GM19395 (cell line): ENCODE data around the gene MAU2.
A peak's percentile ranks its signal among the peaks of the same experiment; 100 is the strongest.
"Not testable (repeated sequence)": the region's sequence is repeated elsewhere in the genome, so short reads cannot be mapped to it uniquely, and the experiment has no call there.

ENCODE experiments used
- ATAC-seq: cut with Tn5 transposase; IDR thresholded peaks from one replicate; pipeline ENCODE4 v1.9.1; 2021; ENCODE audit warnings: mild to moderate bottlenecking, moderate library complexity; ENCODE audit not compliant: unreplicated experiment

Gene MAU2

GRCh38 chr19:19343762-19344161, 23.1 kb downstream of the MAU2 start:
- no peak for ATAC-seq

DNA sequence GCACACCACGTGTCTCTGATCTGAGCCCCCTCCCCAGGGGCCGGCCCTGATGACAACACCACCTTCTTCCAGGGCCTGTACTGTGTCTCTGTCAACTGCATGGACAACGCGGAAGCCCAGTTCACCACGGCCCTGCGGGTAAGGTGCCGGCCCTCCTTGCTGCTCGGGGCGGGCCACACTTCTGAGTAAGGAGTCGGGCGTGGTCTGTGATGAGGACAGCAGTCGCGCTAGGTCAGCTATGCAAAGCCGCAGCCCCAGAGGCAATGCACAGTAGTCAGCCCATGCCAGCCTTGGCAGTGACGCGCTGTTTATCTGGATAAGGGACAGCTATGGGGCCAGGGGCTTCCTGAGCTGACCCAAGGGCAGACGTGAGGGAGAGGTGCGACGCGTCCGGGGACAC, 24.6 kb downstream of the MAU2 start:
- no peak for ATAC-seq

- no peak for ATAC-seq
Observed at GRCh38 chr19:19345970-19346369, 25.3 kb downstream of the MAU2 start.

DNA sequence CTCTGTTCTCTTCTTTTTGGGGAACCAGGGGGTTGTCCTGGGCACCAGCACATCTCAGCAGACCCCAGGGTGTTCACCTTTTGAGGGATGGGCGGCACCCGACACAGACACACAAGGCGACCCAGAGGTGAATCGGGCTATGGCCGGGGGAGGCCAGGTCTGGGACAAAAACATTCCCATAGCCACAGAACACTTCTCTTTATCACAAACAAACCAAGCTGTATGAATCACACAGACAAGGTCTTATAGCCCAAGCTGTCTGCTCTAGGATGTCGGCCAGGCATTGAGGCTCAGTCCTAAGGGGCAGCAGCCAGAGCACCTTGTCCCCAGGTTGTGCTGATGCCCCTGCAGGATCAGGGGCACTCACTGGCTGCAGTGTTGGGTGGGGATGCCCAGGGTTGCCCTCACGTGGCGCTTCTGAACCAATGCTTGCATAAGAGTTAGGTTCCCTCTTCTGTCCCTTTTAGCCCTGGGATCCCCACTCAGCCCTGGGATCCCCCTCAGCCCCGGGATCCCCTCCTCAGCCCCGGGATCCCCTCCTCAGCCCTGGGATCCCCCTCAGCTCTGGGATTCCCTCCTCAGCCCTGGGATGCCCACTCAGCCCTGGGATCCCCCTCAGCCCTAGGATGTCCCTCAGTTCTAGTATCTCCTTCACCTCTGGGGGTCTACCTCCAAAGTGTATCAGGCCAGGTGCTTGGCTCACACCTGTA, 26.9 kb downstream of the MAU2 start:
- no peak for ATAC-seq

DNA sequence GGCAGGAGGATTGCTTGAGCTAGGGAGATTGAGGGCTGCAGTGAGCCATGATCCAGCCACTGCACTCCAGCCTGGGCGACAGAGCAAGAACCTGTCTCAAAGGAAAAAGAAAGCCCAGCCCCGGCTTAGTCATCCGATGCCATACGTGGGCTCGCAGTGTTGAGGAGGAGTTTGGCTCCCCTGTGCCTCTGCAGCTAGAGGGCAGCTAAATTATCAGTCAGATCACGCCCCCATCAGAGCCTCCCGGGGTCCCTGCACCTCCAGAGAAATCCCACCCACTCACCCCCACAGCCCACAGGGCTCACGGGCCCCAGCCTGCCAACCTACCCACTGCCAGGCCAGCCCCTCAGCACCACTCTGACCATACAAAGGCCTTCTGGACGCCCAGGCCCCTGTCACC, 27.6 kb downstream of the MAU2 start:
- ATAC-seq = no peak

DNA sequence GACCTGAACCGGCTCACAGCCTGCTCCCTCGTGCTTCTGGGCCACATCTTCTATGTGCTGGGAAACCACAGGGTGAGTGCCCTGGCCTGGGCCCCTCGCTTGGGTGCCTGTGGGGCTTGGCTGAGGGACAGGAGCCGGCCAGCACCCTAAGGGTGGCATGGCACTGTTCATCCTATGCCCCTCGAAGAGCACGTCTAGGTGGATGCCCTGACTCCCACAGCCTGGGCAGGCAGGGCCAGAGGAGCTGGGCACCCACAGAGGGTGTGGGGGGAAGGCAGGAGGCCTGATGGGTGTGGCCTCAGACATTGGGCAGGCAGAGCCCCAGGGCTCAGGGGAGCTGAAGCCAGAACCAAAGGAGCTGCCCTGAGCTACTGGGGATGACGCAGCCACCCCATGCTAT, 28.7 kb downstream of the MAU2 start:
- ATAC-seq = no peak

DNA sequence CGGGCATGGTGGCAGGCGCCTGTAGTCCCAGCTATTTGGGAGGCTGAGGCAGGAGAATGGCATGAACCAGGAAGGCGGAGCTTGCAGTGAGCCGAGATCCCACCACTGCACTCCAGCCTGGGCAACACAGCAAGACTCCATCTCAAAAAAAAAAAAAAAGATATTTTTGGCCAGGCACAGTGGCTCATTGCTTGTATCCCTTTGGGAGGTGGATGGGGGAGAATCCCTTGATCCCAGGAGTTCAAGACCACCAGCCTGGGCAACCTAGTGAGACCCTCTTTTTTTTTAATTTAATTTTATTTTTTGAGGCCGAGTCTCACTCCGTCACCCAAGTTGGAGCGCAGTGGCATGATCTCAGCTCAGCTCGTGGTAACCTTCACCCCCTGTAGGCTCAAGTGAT, 30.1 kb downstream of the MAU2 start:
- not testable (repeated sequence) for ATAC-seq

DNA sequence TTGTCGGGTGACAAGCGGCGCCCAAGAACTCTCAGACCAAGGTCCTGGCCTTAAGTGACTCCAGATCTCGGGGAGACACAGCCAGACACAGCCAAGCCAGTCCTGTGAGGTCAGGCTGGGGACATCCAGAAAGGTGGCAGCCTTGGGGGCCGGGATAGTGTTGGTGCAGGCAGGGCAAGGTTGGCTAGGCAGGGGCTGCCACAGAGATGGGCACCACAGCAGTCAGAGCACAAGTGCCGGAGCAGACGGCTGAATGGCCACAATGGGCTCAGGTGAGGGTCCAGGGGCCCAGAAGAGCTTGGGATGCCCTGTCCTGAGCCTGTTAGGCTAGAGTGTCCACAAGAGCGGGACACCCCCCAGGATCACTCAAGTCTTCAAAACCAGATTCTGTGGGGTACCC, 32.2 kb downstream of the MAU2 start:
- no peak for ATAC-seq

DNA sequence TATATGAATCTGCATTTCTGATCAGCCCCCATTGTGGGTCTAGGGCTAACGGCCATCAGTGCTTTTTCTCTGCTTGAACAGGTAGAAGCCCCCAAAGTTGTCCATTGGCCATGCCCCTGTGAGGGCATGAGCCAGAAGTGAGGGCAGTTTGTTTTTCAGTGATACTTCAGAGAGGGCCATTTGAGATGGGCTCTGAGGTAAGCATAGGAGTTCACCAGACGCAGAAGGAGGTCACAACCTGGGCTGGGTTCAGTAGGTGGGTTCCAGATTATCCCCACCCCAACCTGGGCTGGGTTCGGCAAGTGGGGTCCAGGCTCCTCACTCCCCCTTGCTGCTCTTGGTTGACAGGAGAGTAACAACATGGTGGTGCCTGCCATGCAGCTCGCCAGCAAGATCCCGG, 33.4 kb downstream of the MAU2 start:
- no peak for ATAC-seq

GRCh38 chr19:19354932-19355331, 34.3 kb downstream of the MAU2 start:
- no peak for ATAC-seq

DNA sequence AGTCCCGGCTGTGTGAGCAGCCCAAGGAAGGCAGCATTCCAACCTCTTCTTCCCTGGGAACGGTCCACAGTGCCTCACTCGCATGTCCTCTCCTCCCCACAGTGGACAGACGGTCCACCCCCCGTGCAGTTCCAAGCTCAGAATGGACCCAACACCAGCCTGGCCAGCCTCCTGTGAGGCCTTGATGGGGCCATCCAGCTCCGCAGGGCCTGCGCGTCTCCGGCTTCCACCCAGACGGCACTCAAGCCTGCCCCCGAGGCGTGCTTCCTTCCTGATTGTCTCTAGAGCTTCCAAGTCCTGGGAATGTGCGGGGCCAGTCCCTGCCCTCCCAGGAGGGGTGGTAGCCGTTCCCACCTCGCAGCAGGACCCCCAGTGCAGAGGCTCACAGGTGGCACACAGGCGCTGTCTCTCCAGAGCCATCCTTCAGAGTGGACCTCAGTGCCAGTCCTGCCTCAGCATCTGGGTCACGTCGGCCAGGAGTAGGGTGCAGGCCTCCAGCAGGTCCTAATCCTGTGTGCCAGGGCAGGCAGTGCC, 35.0 kb downstream of the MAU2 start:
- ATAC-seq = no peak

GRCh38 chr19:19356500-19356899, 35.9 kb downstream of the MAU2 start:
- ATAC-seq = no peak

DNA sequence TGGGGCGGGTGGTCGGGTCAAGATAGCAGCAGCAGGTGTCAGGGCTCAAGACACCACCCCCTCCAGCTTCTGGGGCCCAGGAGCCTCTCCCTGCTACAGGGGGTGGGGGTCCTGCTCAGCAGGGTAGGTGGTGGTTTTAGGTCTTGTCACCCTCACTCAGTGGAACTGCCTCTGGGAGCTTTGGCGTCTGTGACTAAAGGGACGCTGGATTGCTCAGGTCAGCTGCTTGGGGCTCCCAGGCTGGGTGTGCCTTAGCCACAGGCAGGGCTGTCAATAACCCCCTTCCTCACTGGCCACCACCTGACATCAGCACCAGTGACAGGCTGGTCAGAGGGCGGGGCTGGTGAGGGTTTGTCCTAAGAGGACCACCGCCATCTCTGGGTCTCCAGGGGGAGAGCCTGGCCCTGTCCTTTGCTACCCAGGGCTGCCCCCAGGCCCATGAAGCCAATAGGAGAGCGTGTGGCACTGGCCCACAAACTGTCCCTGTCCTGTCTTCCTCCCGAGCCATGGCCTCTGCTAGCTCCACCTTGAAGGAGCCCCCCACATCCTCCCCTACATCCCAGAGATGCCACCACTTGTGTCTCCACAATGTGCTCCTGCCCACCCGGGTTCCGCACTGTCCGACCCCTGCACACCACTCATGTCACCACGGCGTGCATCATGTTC, 36.4 kb downstream of the MAU2 start:
- no peak for ATAC-seq

DNA sequence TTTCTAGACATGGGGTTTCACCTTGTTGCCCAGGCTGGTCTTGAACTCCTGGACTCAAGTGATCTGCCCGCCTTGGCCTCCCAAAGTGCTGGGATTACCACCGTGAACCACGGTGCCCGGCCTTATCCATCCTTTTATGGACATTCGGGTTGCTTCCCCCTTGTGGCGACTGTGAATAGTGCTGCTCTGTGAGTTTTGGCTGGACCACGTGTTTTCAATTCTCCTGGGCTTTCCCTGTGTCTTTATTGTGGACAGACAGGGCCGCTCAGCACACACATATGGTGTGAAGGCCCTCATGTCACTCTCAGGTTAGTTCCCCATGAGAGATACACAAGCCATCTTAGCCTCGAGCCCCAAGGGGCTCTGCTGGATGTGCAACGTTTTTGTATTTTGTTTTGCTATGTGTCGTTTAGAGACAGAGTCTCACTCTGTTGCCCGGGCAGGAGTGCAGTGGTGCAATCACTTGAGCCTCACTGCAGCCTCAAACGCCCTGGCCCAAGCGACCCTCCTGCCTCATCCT, 40.5 kb downstream of the MAU2 start:
- peak; percentile 71 for ATAC-seq

GRCh38 chr19:19362075-19362474, 41.4 kb downstream of the MAU2 start:
- no peak for ATAC-seq

DNA sequence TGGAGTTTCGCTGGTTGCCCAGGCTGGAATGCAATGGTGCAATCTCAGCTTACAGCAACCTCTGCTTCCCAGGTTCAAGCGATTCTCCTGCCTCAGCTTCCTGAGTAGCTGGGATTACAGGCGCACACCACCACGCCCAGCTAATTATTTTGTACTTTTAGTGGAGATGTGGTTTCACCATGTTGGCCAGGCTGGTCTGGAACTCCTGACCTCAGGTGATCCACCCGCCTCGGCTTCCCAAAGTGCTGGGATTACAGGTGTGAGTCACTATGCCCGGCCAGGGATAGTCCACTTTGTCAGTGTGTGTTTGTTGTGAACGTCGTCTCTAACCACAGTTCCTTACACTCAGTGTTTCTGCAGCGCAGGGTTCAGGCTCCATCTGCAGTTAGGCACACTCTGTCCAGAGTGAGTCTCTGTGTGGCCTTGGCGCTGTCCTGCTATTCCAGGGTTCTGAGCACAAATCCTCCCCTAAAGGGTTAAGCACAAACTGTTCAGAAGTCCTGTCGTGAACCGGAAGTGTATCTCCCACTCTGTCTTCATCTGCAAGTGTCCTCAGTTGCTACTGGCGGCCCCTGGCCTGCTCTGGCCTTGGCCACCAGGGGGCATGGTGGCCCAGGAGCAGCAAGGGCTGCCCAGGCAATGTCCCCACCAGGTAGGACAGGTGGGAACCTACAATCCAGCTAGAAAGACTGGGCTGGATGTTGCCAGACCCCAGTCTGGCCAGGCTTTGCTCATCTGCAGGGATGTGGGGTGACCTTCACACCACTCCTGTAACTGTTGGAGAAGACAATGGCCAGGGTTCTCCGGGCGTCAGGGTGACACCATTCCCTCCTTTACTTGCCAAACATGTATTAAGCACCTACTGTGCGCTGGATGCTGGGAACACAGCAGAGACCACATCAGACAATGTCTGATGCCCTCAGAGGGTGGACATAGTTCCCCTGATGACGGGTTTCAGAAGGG, 46.1 kb downstream of the MAU2 start:
- no peak for ATAC-seq

GRCh38 chr19:19368087-19368486, 47.5 kb downstream of the MAU2 start:
- no peak for ATAC-seq

DNA sequence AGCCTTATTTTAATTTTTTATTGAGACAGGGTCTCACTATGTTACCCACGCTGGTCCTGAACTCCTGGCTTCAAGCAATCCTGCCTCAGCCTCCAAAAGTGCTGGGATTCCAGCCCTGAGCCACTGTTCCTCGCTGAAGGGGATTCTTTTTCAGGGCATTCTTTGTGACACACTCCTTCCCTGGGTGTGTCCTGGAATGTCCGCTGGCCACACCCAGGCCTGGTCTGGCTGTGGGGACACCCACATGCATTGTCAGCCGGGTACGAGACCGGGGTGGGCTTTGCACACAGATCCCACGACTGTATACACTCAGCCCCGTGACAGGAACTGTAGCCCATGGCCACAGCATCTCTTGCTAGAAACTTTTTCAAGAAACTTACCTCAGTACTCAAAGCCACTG, 50.4 kb downstream of the MAU2 start:
- ATAC-seq = no peak

DNA sequence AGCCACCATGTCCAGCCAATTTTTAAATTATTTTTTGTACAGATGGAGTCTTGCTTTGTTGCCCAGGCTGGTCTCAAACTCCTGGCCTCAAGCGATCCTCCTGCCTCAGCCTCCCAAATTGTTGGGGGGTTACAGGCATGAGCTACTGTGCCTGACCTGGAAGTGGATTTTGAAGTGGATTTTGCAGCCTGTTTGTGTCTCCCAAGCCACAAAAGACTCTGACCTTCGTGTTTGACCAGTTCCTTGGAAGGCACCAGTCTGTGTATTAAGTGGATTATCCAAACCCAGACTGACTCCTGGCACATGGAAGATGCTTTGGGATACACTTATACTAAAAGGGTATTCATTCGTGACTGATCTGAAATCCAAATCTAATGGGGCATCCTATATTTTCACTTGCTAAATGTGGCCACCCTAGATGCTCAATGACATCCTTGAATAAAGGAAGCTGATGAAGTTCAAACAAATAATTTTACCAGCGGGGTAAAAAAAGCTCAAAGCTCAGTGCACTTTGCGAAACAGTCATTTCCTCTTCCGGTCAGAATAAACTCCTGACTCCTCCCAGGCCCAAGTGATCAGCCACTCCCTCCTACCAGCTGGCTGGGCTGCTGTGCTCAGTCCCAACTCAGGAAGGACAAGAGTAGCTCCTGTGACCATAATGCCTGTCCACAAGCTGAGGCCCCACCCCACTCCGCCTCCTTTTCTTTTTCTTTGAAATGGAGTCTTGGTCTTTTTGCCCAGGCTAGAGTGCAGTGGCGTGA, 52.2 kb downstream of the MAU2 start:
- peak; percentile 79 for ATAC-seq

DNA sequence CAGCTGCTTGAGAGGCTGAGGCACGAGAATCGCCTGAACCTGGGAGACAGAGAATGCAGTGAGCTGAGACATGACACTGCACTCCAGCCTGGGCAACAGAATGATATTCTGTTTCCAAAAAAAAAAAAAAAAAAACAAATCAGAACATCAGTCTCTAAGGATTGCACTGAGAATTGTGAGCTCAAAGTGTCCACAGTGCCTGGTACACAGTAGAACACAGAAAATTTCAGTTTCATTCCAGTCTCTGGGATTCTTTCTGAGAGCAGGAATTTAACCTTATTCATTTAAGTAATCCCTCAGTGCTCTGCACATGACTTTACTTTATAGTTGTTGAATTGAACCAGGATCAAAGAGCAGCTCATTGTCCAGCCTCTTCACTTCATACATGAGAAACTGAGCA, 58.9 kb downstream of the MAU2 start:
- ATAC-seq = no peak
